Activated naive CD4-positive, alpha-beta T cell treated with anti-CD3 and anti-CD28 coated beads, Interleukin-2, amount 50 U/mL, for 16 hours (primary cell): ENCODE measurements around the gene UBXN2A.
A peak's percentile ranks its signal among the peaks of the same experiment; 100 is the strongest.

Experiments
- DNase-seq: peaks from one replicate; pipeline ENCODE4 v3.0.0-alpha.2; 2020

The UBXN2A gene

GRCh38 chr2:24047703-24048033 lies 107.4 kb downstream of the UBXN2A start:
- DNase-seq = no peak

- DNase-seq = no peak
Measured at GRCh38 chr2:24048769-24049484, 108.7 kb downstream of the UBXN2A start.

GRCh38 chr2:24049485-24050021 lies 109.3 kb downstream of the UBXN2A start, which contains the start of gene FKBP1B:
Gene FKBP1B, plus strand, starts transcription at chr2:24049741. Its CDS starts 109 bp downstream, at chr2:24049850.
- peak; percentile 50 for DNase-seq

- DNase-seq = peak; percentile 13
Measured at GRCh38 chr2:24050041-24050979, 110.0 kb downstream of the UBXN2A start.

- no peak for DNase-seq
Measured at GRCh38 chr2:24051833-24052232, 111.6 kb downstream of the UBXN2A start.

- DNase-seq = no peak
Measured at GRCh38 chr2:24052951-24053350, 112.7 kb downstream of the UBXN2A start.
